Mesenchymal stem cell (in vitro differentiated cells and primary cell): ENCODE data around the gene KLC1.

Source experiments
- DNase-seq: peaks from one replicate; pipeline ENCODE4 v3.0.0-alpha.2; 2013
- H2AFZ ChIP-seq: one replicate; pipeline ENCODE4 v1.6.1; 2013; ENCODE audit warnings: low read depth, mild to moderate bottlenecking, control low read depth, inconsistent platforms, low read length, moderate library complexity
- H2AK5ac ChIP-seq: 2 replicates; pipeline ENCODE4 v1.6.1; 2013; ENCODE audit warnings: low read length, moderate library complexity, mild to moderate bottlenecking, inconsistent platforms; ENCODE audit not compliant: severe bottlenecking
- H2BK120ac ChIP-seq: one replicate; pipeline ENCODE4 v1.6.1; 2013; ENCODE audit warnings: low read depth, mild to moderate bottlenecking, inconsistent platforms, low read length, moderate library complexity
- H2BK12ac ChIP-seq, 2 experiments: one replicate each; pipeline ENCODE4 v1.6.1; 2013; ENCODE audit warnings: inconsistent platforms in 2 of 2, low read length in 2 of 2, mild to moderate bottlenecking in 2 of 2, moderate library complexity in 2 of 2, control low read depth in 1 of 2
- H2BK15ac ChIP-seq: one replicate; pipeline ENCODE4 v1.6.1; 2013; ENCODE audit warnings: mild to moderate bottlenecking, low read depth, inconsistent platforms; ENCODE audit not compliant: poor library complexity, severe bottlenecking
- H2BK5ac ChIP-seq: 2 replicates; pipeline ENCODE4 v1.6.1; 2013; ENCODE audit warnings: low read depth, mild to moderate bottlenecking, low read length, control low read depth, inconsistent platforms; ENCODE audit not compliant: poor library complexity, severe bottlenecking
- H3K14ac ChIP-seq, 2 experiments: one replicate each; pipeline ENCODE4 v1.6.1; 2013; ENCODE audit warnings: inconsistent platforms in 2 of 2, low read length in 2 of 2, control low read depth in 1 of 2, mild to moderate bottlenecking in 1 of 2, moderate library complexity in 1 of 2
- H3K18ac ChIP-seq, 2 experiments: one replicate each; pipeline ENCODE4 v1.6.1; 2013; ENCODE audit warnings: inconsistent platforms in 2 of 2, low read length in 2 of 2, control low read depth in 1 of 2, low read depth in 1 of 2, mild to moderate bottlenecking in 1 of 2
- H3K23ac ChIP-seq, 2 experiments: one replicate each; pipeline ENCODE4 v1.6.1; 2013; ENCODE audit warnings: inconsistent platforms in 2 of 2, low read length in 2 of 2, mild to moderate bottlenecking in 2 of 2, moderate library complexity in 2 of 2, control low read depth in 1 of 2
- H3K27ac ChIP-seq: 2 replicates; pipeline ENCODE4 v1.5.1; 2013; ENCODE audit warnings: mild to moderate bottlenecking, moderate library complexity, low read length, control low read depth, inconsistent platforms; ENCODE audit not compliant: poor library complexity, severe bottlenecking
- H3K27me3 ChIP-seq, 2 experiments: 2 replicates each; pipeline versions ENCODE4 v1.6.1 to v1.7.0; 2013; ENCODE audit warnings: low read length in 2 of 2, mild to moderate bottlenecking in 2 of 2, moderate library complexity in 2 of 2, control low read depth in 1 of 2, inconsistent platforms in 1 of 2; ENCODE audit not compliant: control insufficient read depth in 1 of 2, insufficient read depth in 1 of 2
- H3K36me3 ChIP-seq, 2 experiments: 2 replicates each; pipeline versions ENCODE4 v1.6.1 to v1.7.0; 2013; ENCODE audit warnings: low read length in 2 of 2, control low read depth in 1 of 2, inconsistent platforms in 1 of 2, low read depth in 1 of 2, mild to moderate bottlenecking in 1 of 2; ENCODE audit not compliant: insufficient read depth in 2 of 2, control insufficient read depth in 1 of 2
- H3K4ac ChIP-seq, 2 experiments: one replicate each; pipeline ENCODE4 v1.6.1; 2013; ENCODE audit warnings: inconsistent platforms in 2 of 2, low read length in 2 of 2, mild to moderate bottlenecking in 2 of 2, moderate library complexity in 2 of 2, control low read depth in 1 of 2, low read depth in 1 of 2
- H3K4me1 ChIP-seq: 2 replicates; pipeline ENCODE4 v1.6.1; 2013; ENCODE audit warnings: low read depth, low read length, control low read depth; ENCODE audit not compliant: control insufficient read depth, insufficient read depth
- H3K4me2 ChIP-seq: 2 replicates; pipeline ENCODE4 v1.6.1; 2013; ENCODE audit warnings: low read length, mild to moderate bottlenecking, inconsistent platforms; ENCODE audit not compliant: poor library complexity, severe bottlenecking
- H3K4me3 ChIP-seq, 2 experiments: 2 replicates each; pipeline versions ENCODE4 v1.5.1 to v1.7.0; 2013; ENCODE audit warnings: low read length in 2 of 2, mild to moderate bottlenecking in 2 of 2, control low read depth in 1 of 2, low read depth in 1 of 2; ENCODE audit not compliant: insufficient read depth in 1 of 2
- H3K79me1 ChIP-seq: replicated peaks from 2 replicates; pipeline ENCODE4 v1.6.1; 2013; ENCODE audit warnings: mild to moderate bottlenecking, control low read depth, low read length, inconsistent platforms; ENCODE audit not compliant: poor library complexity, severe bottlenecking
- H3K9ac ChIP-seq: 2 replicates; pipeline ENCODE4 v1.7.0; 2013; ENCODE audit warnings: mild to moderate bottlenecking, low read length, moderate library complexity
- H3K9me3 ChIP-seq: 2 replicates; pipeline ENCODE4 v1.7.0; 2013; ENCODE audit warnings: mild to moderate bottlenecking, low read length; ENCODE audit not compliant: control insufficient read depth
- H4K8ac ChIP-seq: one replicate; pipeline ENCODE4 v1.6.1; 2013; ENCODE audit warnings: inconsistent platforms, mild to moderate bottlenecking, low read length, moderate library complexity
- H4K91ac ChIP-seq: one replicate; pipeline ENCODE4 v1.6.1; 2013; ENCODE audit warnings: mild to moderate bottlenecking, low read length, inconsistent platforms
- WGBS: methylation state at CpG from one replicate; pipeline ENCODE4 v1.1.7; 2013; ENCODE audit warnings: mixed read lengths; 5-methylcytosine and 5-hydroxymethylcytosine counted together

Gene KLC1

GRCh38 chr14:103641161-103641560, 12.2 kb downstream of the KLC1 start:
- Histone ChIP-seq H3K9me3 (no peaks in the 10 kb centered on the region), H3K23ac (no peak overlapping the region), H4K91ac (no peak overlapping the region), H3K4me3 (no peak overlapping the region), H2BK120ac (no peak overlapping the region), H3K4ac (no peak overlapping the region), H3K4me1 (peaks cover 12% of the 10 kb centered on the region), H3K79me1 (no peaks in the 10 kb centered on the region), H2BK15ac (no peak overlapping the region), H3K27me3 (no peaks in the 10 kb centered on the region), H3K27ac (no peak overlapping the region), H3K18ac (no peak overlapping the region), H2AFZ (no peak overlapping the region), H3K4me2 (no peak overlapping the region), H3K14ac (no peak overlapping the region), H3K36me3 (peaks cover 8 to 14% of the 10 kb centered on the region in 2 experiments), H2BK5ac (no peak overlapping the region), H3K9ac (peak overlapping the region; percentile 17), H2BK12ac (no peak overlapping the region), H2AK5ac (no peak overlapping the region), H4K8ac (no peak overlapping the region)
- WGBS = 96% methylated on average over 3 of the region's 4 CpGs
- DNase-seq = peak; percentile 37

DNA sequence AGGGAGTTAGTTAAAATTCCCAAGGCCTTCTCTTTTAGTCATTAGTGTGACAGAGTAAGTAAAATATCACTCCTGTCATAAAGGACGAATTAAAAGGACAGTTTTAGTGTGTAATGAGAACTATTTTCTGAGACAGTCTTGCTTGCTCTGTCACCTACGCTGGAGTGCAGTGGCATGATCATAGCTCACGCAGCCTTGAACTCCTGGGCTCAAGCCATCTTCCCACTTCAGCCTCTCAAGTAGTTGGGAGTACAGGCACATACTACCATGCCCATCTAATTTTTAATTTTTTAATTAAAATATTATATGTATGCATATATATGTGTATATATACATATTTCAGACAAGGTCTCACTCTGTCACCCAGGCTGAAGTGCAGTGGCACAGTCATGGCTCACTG, 17.2 kb downstream of the KLC1 start:
- Histone ChIP-seq H2BK12ac (no peak overlapping the region), H2BK15ac (no peak overlapping the region), H3K79me1 (no peaks in the 10 kb centered on the region), H3K18ac (no peak overlapping the region), H3K4me2 (no peak overlapping the region), H3K23ac (no peak overlapping the region), H2BK5ac (no peak overlapping the region), H3K27me3 (no peaks in the 10 kb centered on the region), H3K4me1 (peaks cover 4% of the 10 kb centered on the region), H3K9ac (no peak overlapping the region), H3K14ac (no peak overlapping the region), H2AK5ac (no peak overlapping the region), H3K4ac (no peak overlapping the region), H2BK120ac (no peak overlapping the region), H3K27ac (no peak overlapping the region), H3K36me3 (peaks cover 10 to 13% of the 10 kb centered on the region in 2 experiments), H4K8ac (no peak overlapping the region), H3K9me3 (no peaks in the 10 kb centered on the region), H4K91ac (no peak overlapping the region), H2AFZ (no peak overlapping the region), H3K4me3 (no peak overlapping the region)
- WGBS = 92% methylated on average over 2 of the region's 3 CpGs
- DNase-seq = no peak

GRCh38 chr14:103649001-103649400, 20.0 kb downstream of the KLC1 start:
- Histone ChIP-seq H3K79me1 (no peaks in the 10 kb centered on the region), H4K8ac (no peak overlapping the region), H3K9ac (no peak overlapping the region), H2BK12ac (no peak overlapping the region), H2BK5ac (no peak overlapping the region), H3K27me3 (no peaks in the 10 kb centered on the region), H2BK120ac (no peak overlapping the region), H3K4me2 (no peak overlapping the region), H3K4ac (no peak overlapping the region), H3K4me3 (no peak overlapping the region), H2BK15ac (no peak overlapping the region), H3K27ac (no peak overlapping the region), H3K14ac (no peak overlapping the region), H3K4me1 (peaks cover 8% of the 10 kb centered on the region), H3K18ac (no peak overlapping the region), H2AFZ (no peak overlapping the region), H3K23ac (no peak overlapping the region), H3K36me3 (peaks cover 10 to 13% of the 10 kb centered on the region in 2 experiments), H3K9me3 (no peaks in the 10 kb centered on the region), H4K91ac (no peak overlapping the region), H2AK5ac (no peak overlapping the region)
- DNase-seq = no peak
- WGBS = 100% methylated on average over 3 of the region's 3 CpGs

GRCh38 chr14:103650213-103650612, 21.2 kb downstream of the KLC1 start:
- no peak overlapping the region for H4K8ac ChIP-seq
- WGBS = 95% methylated on average over 4 of the region's 4 CpGs
- H3K4me1 ChIP-seq = peaks cover 8% of the 10 kb centered on the region
- H4K91ac ChIP-seq = peak overlapping the region; percentile 53
- no peak overlapping the region for H2BK5ac ChIP-seq
- no peak overlapping the region for H3K27ac ChIP-seq
- H2AK5ac ChIP-seq = no peak overlapping the region
- H2BK12ac ChIP-seq = no peak overlapping the region
- peaks cover 18 to 20% of the 10 kb centered on the region in 2 experiments for H3K36me3 ChIP-seq
- H3K4me2 ChIP-seq = no peak overlapping the region
- no peak for DNase-seq
- H3K27me3 ChIP-seq = no peaks in the 10 kb centered on the region
- H3K79me1 ChIP-seq = peaks cover 4% of the 10 kb centered on the region
- H3K4ac ChIP-seq = no peak overlapping the region
- no peak overlapping the region for H3K4me3 ChIP-seq
- no peak overlapping the region for H3K14ac ChIP-seq
- no peaks in the 10 kb centered on the region for H3K9me3 ChIP-seq
- no peak overlapping the region for H3K9ac ChIP-seq
- H3K23ac ChIP-seq = no peak overlapping the region
- no peak overlapping the region for H3K18ac ChIP-seq
- no peak overlapping the region for H2BK120ac ChIP-seq
- no peak overlapping the region for H2BK15ac ChIP-seq
- H2AFZ ChIP-seq = no peak overlapping the region
